Kidney (tissue), 14 donors: ENCODE data around the gene PDE6D. TPM values are rescaled to one million over a fixed set of nuclear protein-coding genes. Genes with fewer than 3 reads are reported as not detected.
A peak's percentile ranks its signal among the peaks of the same experiment; 100 is the strongest.
"Not testable (repeated sequence)": the region's sequence is repeated elsewhere in the genome, so short reads cannot be mapped to it uniquely, and the experiment has no call there.

Experiments used
- DNase-seq, 5 donors: peaks; one replicate each; pipeline ENCODE4 v3.0.0-alpha.2; 2013 to 2020
- FAIRE-seq: peaks from 2 replicates; lab custom pipeline; 2012; peaks lifted over from hg19 to GRCh38; lab: Jason Lieb, UNC
- H3K27ac ChIP-seq, 2 donors: one replicate each; pipeline ENCODE4 v1.7.0; 2013; ENCODE audit warnings: low read depth in 2 of 2, low read length in 2 of 2, inconsistent platforms in 1 of 2
- H3K27me3 ChIP-seq: one replicate; pipeline ENCODE4 v1.7.1; 2013; ENCODE audit warnings: low read length, inconsistent platforms; ENCODE audit not compliant: control insufficient read depth, insufficient read depth
- H3K36me3 ChIP-seq, 3 donors: one replicate each; pipeline versions ENCODE4 v1.7.0 to v1.7.1; 2013; ENCODE audit warnings: low read length in 3 of 3, control low read depth in 1 of 3, inconsistent platforms in 1 of 3; ENCODE audit not compliant: insufficient read depth in 3 of 3, control insufficient read depth in 2 of 3
- H3K4me1 ChIP-seq, 3 donors: one replicate each; pipeline versions ENCODE4 v1.7.0 to v1.7.1; 2013; ENCODE audit warnings: low read length in 3 of 3, inconsistent platforms in 1 of 3, low read depth in 1 of 3; ENCODE audit not compliant: control insufficient read depth in 2 of 3, insufficient read depth in 2 of 3
- H3K4me3 ChIP-seq, 3 donors: one replicate each; pipeline versions ENCODE4 v1.7.0 to v1.8.1; 2013; ENCODE audit warnings: low read length in 3 of 3, control low read depth in 1 of 3, inconsistent platforms in 1 of 3
- H3K9ac ChIP-seq, 3 donors: one replicate each; pipeline versions ENCODE4 v1.7.0 to v1.7.1; 2013; ENCODE audit warnings: low read length in 3 of 3, control low read depth in 1 of 3, inconsistent platforms in 1 of 3
- H3K9me3 ChIP-seq, 3 donors: one replicate each; pipeline versions ENCODE4 v1.7.0 to v1.7.1; 2013; ENCODE audit warnings: low read length in 3 of 3, control low read depth in 1 of 3, inconsistent platforms in 1 of 3; ENCODE audit not compliant: control insufficient read depth in 2 of 3, insufficient read depth in 1 of 3
- CTCF ChIP-seq: IDR thresholded peaks from 3 replicates; pipeline ENCODE4 v1.5.1; 2012; ENCODE audit warnings: mild to moderate bottlenecking, moderate library complexity, borderline replicate concordance; ENCODE audit not compliant: insufficient read depth; ENCODE audit errors: extremely low read depth
- intact Hi-C: fragments of 100-400 bp; cut with DNase I; formaldehyde crosslinking; loops from one replicate; pipeline ENCODE4 v1.11.1; 2022
- polyA plus RNA-seq: library from polyadenylated mRNA; stranded (reverse); fragments of 350-450 nt; fragmentation: Illumina TruSeq; extraction: RNeasy Lipid Tissue Mini Kit (QIAGEN cat#74804); gene quantifications from one replicate; pipeline ENCODE4 v1.2.3, GENCODE V29; 2014; ENCODE audit warnings: low read depth, low replicate concordance; ENCODE audit not compliant: insufficient read depth
- total RNA-seq: library from RNA; stranded (reverse); fragmentation: NEBNext Ultra II Directional; extraction: Animal tissue kit (Norgen Biotek cat#: 25700); gene quantifications from one replicate; pipeline ENCODE4 v1.2.1, GENCODE V29; 2021
- donor health status: control.
- donor health status: control.
- donor health status: control.
- donor health status: control.
- donor health status: control.
- donor health status: DM: yes; HTN: yes; CAD: no.
- donor health status: Normal renal cell carcinoma (clear cell type).

PDE6D gene
- total and polyA plus RNA-seq, 2 donors from 2014 or later = 21.7 to 28.2 TPM

GRCh38 chr2:231748153-231748896, 32.8 kb downstream of the PDE6D start:
- H3K4me1 ChIP-seq, FAIRE-seq, DNase-seq, intact Hi-C loops, H3K4me3 ChIP-seq, H3K9me3 ChIP-seq, H3K27ac ChIP-seq, H3K9ac ChIP-seq, H3K36me3 ChIP-seq, H3K27me3 ChIP-seq: not testable (repeated sequence)

- TF ChIP-seq CTCF = no peak
- no peak for FAIRE-seq
Observed at GRCh38 chr2:231745303-231746038, 35.6 kb downstream of the PDE6D start.

GRCh38 chr2:231743376-231744116, 37.5 kb downstream of the PDE6D start:
- Histone ChIP-seq H3K36me3 (no peaks in the 10 kb centered on the region), H3K4me1 (no peaks in the 10 kb centered on the region), H3K9ac (no peak overlapping the region), H3K27ac (no peak overlapping the region), H3K27me3 (no peaks in the 10 kb centered on the region), H3K4me3 (no peak overlapping the region), H3K9me3 (no peaks in the 10 kb centered on the region)
- TF ChIP-seq CTCF = no peak
- DNase-seq (no peak), FAIRE-seq (no peak)
- intact Hi-C loops = no loop called here

More at GRCh38 chr2:231745303-231746038, 35.6 kb downstream of the PDE6D start:
- H3K27ac ChIP-seq = no peak overlapping the region
- no peaks in the 10 kb centered on the region for H3K27me3 ChIP-seq
- H3K4me1 ChIP-seq = no peaks in the 10 kb centered on the region
- no peak overlapping the region for H3K4me3 ChIP-seq
- peak in 1 of 5 donors; percentile 31 for DNase-seq
- no peaks in the 10 kb centered on the region for H3K9me3 ChIP-seq
- H3K9ac ChIP-seq = no peak overlapping the region
- intact Hi-C loops = no loop called here
- no peaks in the 10 kb centered on the region for H3K36me3 ChIP-seq

- H3K27me3 ChIP-seq = no peaks in the 10 kb centered on the region
- no peak for FAIRE-seq
- no peak overlapping the region for H3K27ac ChIP-seq
- no peaks in the 10 kb centered on the region for H3K9me3 ChIP-seq
- no peak overlapping the region for H3K9ac ChIP-seq
- no peak for DNase-seq
- intact Hi-C loops = no loop called here
- H3K36me3 ChIP-seq = peaks cover 0 to 6% (median 2%) of the 10 kb centered on the region in 3 donors
- TF ChIP-seq CTCF = no peak
- H3K4me1 ChIP-seq = no peaks in the 10 kb centered on the region
- no peak overlapping the region for H3K4me3 ChIP-seq
Observed at GRCh38 chr2:231737761-231738160, 43.3 kb downstream of the PDE6D start.
